ENCODE results near the gene CDC42SE2. TPM values are rescaled to one million over a fixed set of nuclear protein-coding genes. Genes with fewer than 3 reads are reported as not detected.
A peak's percentile ranks its signal among the peaks of the same experiment; 100 is the strongest.

CDC42SE2 gene
- polyA plus RNA-seq, 3 donors, result 34.4 to 135 (median 92.6) TPM

- no peaks in the 10 kb centered on the region for H3K9me3 ChIP-seq (replicated peaks in 1 of 2; ENCODE audit: control insufficient read depth in 1 of 2, insufficient read depth in 1 of 2, low read length in 2 of 2)
- Mint-ChIP-seq H3K27ac (peak overlapping the region in 5 of 7 donors; percentile 18 to 73 (median 66)), H3K27me3 (ENCODE audit: low read depth in 3 of 3) (no peaks in the 10 kb centered on the region), H3K4me1 (peaks cover 32% of the 10 kb centered on the region), H3K9me3 (no peaks in the 10 kb centered on the region), H3K36me3 (peaks cover 30 to 33% of the 10 kb centered on the region in 2 donors), H3K4me3 (no peak overlapping the region)
- H2AFZ ChIP-seq (ENCODE audit: insufficient read depth, low read depth, low read length, poor library complexity, severe bottlenecking), result no peak overlapping the region
- peak overlapping the region in 1 of 2 donors; percentile 86 for H3K27ac ChIP-seq (ENCODE audit: low read depth in 1 of 2, low read length in 2 of 2)
- peaks cover 15 to 39% of the 10 kb centered on the region in 2 donors for H3K36me3 ChIP-seq (replicated peaks in 1 of 2; ENCODE audit: control insufficient read depth in 1 of 2, insufficient read depth in 2 of 2, low read length in 2 of 2)
- WGBS (ENCODE audit: insufficient coverage), result no CpG with 5 or more reads among the region's 1 CpG
- H3K9ac ChIP-seq (ENCODE audit: insufficient read depth, low read length, poor library complexity, severe bottlenecking), result no peak overlapping the region
- H3K4me3 ChIP-seq (replicated peaks in 1 of 3; ENCODE audit: low read depth in 2 of 3, low read length in 3 of 3), result no peak overlapping the region
- H3K79me2 ChIP-seq (ENCODE audit: insufficient read depth, low read length), result peaks cover 100% of the 10 kb centered on the region
- no peak overlapping the region for H3K4me2 ChIP-seq (replicated peaks; ENCODE audit: extremely low read depth, low read length, poor library complexity, severe bottlenecking)
- DNase-seq, result no peak
- peaks cover 94% of the 10 kb centered on the region for H4K20me1 ChIP-seq (ENCODE audit: insufficient read depth, low read length)
- H3K4me1 ChIP-seq (ENCODE audit: control insufficient read depth in 1 of 2, insufficient read depth in 2 of 2, low read length in 2 of 2), result peaks cover 23 to 31% of the 10 kb centered on the region in 2 donors
- H3K27me3 ChIP-seq (ENCODE audit: control insufficient read depth in 2 of 2, insufficient read depth in 2 of 2, low read length in 2 of 2), result no peaks in the 10 kb centered on the region
- intact Hi-C loops (cut with micrococcal nuclease), result no loop called here
- no peak for TF ChIP-seq CTCF (IDR thresholded peaks at IDR 0.05)
Observed at GRCh38 chr5:131356619-131357018, 92.8 kb downstream of the CDC42SE2 start.

GRCh38 chr5:131357739-131358561, 94.1 kb downstream of the CDC42SE2 start:
- peaks cover 100% of the 10 kb centered on the region for H3K79me2 ChIP-seq (ENCODE audit: insufficient read depth, low read length)
- intact Hi-C loops (cut with micrococcal nuclease), result no loop called here
- no peak overlapping the region for H3K4me3 ChIP-seq (replicated peaks in 1 of 3; ENCODE audit: low read depth in 2 of 3, low read length in 3 of 3)

More at GRCh38 chr5:131357739-131358561, 94.1 kb downstream of the CDC42SE2 start:
- Histone ChIP-seq H2AFZ (ENCODE audit: insufficient read depth, low read depth, low read length, poor library complexity, severe bottlenecking) (no peak overlapping the region), H3K9me3 (replicated peaks in 1 of 2; ENCODE audit: control insufficient read depth in 1 of 2, insufficient read depth in 1 of 2, low read length in 2 of 2) (no peaks in the 10 kb centered on the region), H3K36me3 (replicated peaks in 1 of 2; ENCODE audit: control insufficient read depth in 1 of 2, insufficient read depth in 2 of 2, low read length in 2 of 2) (peaks cover 17 to 39% of the 10 kb centered on the region in 2 donors), H3K4me1 (ENCODE audit: control insufficient read depth in 1 of 2, insufficient read depth in 2 of 2, low read length in 2 of 2) (peaks cover 23 to 31% of the 10 kb centered on the region in 2 donors), H3K9ac (ENCODE audit: insufficient read depth, low read length, poor library complexity, severe bottlenecking) (no peak overlapping the region), H3K27ac (ENCODE audit: low read depth in 1 of 2, low read length in 2 of 2) (peak overlapping the region in 1 of 2 donors; percentile 86), H4K20me1 (ENCODE audit: insufficient read depth, low read length) (peaks cover 95% of the 10 kb centered on the region), H3K4me2 (replicated peaks; ENCODE audit: extremely low read depth, low read length, poor library complexity, severe bottlenecking) (no peak overlapping the region), H3K27me3 (ENCODE audit: control insufficient read depth in 2 of 2, insufficient read depth in 2 of 2, low read length in 2 of 2) (no peaks in the 10 kb centered on the region)
- no peaks in the 10 kb centered on the region for H3K9me3 Mint-ChIP-seq
- DNase-seq, result peak; percentile 59 to 84 (median 60)
- peak overlapping the region; percentile 69 to 93 (median 91) for H3K27ac Mint-ChIP-seq
- no peaks in the 10 kb centered on the region for H3K27me3 Mint-ChIP-seq (ENCODE audit: low read depth in 3 of 3)
- H3K4me3 Mint-ChIP-seq, result peak overlapping the region in 1 of 2 donors; percentile 17
- H3K36me3 Mint-ChIP-seq, result peaks cover 32 to 38% of the 10 kb centered on the region in 2 donors
- TF ChIP-seq CTCF (IDR thresholded peaks at IDR 0.05), result no peak
- WGBS (ENCODE audit: insufficient coverage), result 15% methylated on average over 2 of the region's 5 CpGs
- H3K4me1 Mint-ChIP-seq, result peaks cover 32% of the 10 kb centered on the region
